Measurements from ENCODE around the gene PASD1.
"Not testable (repeated sequence)": the region's sequence is repeated elsewhere in the genome, so short reads cannot be mapped to it uniquely, and the experiment has no call there.

PASD1 gene

GRCh38 chrX:151624677-151625076 lies 61.2 kb downstream of the PASD1 start:
- DNase-seq, result no peak

GRCh38 chrX:151631822-151632221 lies 68.3 kb downstream of the PASD1 start:
- DNase-seq, result no peak

GRCh38 chrX:151633157-151633556 lies 69.7 kb downstream of the PASD1 start:
- DNase-seq, result no peak

DNA sequence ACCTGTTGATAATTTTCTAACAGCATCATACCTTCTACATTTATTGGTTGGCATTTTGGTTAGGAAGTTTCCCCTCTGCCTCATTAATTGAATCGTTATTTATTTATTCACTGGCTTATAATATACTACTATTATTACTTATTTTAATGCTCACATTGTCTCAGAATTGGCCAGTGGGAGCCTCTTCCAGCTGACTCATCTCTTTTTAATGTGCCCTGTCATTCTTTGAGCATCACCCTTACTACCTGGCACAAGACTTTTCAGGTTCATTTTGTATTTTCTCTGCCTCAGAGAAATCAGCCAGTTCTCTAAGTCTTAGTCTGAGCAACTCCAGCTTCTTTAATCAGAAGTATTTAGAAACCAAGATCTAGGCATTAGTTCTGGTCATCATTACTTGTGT lies 71.5 kb downstream of the PASD1 start:
- no peak for DNase-seq

DNA sequence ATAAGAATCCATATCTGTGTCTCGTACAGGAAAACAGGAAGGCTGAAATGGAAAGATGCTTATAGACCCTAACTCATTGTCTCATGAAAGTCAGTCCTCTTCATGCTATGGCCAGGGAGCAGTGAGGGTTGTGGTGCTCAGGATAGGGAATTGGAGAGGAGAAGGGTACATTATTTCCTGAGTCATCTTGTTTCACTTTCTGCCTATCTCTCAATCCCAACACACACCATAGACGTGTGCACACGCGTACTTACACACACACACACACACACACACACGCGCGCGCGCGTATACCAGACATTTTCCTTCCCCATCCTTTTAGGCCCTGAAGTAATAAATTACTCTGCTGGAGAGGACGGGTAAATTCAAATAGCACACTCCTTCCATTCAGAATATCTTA lies 78.1 kb downstream of the PASD1 start:
- DNase-seq, result no peak

- no peak for DNase-seq
These were observed 111.8 kb downstream of the PASD1 start for GRCh38 chrX:151675121-151675746.

- no peak for DNase-seq
These were observed 112.7 kb downstream of the PASD1 start for GRCh38 chrX:151676196-151676595.

DNA sequence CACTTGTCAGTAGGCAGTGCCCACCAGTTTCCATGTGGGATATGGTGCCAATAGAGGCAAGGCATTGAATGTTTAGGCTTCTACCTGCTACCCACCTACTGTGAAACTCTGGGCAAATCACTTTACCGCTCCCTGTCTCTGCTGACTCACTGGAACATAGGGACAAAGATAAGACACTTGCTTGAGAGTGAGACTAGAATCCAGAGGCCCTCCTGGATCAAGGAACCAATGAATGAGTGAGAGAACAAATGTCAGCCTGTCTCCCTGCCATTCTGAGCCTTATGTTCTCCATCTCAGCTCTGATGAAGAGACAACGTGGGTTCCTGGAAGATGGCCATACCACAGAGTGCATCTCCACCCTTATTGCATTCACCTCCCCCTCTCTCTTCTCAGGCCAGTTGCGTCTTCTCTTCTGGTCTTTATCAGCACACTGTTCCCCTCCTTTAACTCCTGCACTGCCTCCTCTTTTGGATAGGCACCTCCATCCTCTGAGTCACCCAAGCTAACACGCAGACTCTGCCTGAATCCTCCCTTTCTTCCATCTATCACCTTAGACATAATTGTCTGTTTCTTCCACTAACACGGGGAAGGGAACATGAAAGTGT lies 116.4 kb downstream of the PASD1 start:
- DNase-seq, result no peak

DNA sequence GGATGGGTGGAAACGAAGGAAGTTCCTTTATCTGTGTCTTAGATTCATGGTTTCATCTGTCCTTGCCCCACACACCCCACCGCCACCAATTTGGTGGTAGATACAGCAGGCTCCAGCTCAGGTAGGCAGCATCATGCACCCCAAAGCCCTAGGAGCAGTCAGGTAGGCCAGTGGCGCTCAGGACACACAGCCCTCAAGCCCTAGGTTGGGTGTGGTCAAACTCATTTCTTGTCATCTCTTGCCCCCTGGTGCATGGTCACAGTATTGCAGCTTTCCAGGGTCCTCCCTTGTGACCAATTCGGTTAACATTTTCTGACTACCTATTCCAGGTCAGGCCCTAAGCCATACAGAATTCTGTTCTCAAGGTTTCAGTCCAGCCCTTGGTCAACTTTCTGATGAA lies 117.3 kb downstream of the PASD1 start:
- peak; percentile 38 to 51 for DNase-seq

DNA sequence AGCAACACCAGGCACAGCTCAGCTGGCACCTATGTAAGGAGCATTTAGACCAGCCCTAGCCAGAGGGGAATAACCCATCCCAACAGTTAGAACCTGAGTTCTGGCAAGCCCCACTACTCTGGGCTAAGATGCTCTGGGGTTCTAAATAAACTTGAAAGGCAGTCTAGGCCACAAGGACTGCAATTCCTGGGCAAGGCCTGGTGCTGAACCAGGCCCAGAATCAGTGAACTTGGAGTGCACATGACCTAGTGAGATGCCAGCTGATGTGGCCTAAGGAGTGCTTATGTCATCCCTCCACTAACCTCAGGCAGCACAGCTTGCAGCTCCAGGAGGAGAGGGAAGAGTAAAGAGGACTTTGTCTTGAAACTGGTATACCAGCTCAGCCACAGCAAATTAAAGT lies 124.2 kb downstream of the PASD1 start:
- DNase-seq, result no peak

DNA sequence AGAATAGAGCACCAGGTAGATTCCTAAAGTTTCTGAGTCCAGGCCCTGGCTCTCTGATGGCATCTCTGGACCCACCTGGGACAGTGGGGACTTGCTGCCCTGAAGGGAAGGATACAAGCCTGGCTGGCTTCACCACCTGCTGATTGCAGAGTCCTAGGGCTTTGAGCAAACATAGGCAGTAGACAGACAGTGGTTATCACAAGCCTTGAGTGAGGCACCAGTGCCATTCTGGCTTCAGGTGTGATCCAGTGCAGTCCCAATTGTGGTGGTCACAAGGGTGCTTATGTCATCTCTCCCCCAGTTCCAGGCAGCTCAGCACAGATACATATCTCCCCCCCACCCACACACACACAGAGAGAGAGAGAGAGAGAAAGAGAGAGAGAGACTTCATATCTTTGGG lies 125.2 kb downstream of the PASD1 start:
- no peak for DNase-seq

DNA sequence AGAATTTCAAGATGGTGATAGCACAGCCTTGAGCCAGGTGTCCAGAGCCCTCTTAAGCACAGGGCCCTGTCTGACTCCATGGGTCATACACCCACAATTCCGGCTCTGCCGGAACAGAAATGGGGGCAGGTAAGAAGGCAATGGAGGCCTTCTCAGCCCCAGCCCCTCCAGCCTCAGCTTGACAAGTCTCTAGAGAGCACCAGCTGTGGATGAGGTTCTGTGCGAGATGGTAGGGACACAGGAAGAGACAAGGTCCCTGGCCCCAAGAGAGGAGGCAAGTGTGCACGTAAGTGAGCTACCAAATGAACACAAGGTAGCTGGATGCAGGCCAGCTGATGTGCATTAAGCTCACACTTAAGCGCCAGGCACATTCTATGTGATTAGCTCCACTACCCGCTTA lies 129.3 kb downstream of the PASD1 start:
- no peak for DNase-seq

GRCh38 chrX:151694121-151694520 lies 130.6 kb downstream of the PASD1 start:
- no peak for DNase-seq

DNA sequence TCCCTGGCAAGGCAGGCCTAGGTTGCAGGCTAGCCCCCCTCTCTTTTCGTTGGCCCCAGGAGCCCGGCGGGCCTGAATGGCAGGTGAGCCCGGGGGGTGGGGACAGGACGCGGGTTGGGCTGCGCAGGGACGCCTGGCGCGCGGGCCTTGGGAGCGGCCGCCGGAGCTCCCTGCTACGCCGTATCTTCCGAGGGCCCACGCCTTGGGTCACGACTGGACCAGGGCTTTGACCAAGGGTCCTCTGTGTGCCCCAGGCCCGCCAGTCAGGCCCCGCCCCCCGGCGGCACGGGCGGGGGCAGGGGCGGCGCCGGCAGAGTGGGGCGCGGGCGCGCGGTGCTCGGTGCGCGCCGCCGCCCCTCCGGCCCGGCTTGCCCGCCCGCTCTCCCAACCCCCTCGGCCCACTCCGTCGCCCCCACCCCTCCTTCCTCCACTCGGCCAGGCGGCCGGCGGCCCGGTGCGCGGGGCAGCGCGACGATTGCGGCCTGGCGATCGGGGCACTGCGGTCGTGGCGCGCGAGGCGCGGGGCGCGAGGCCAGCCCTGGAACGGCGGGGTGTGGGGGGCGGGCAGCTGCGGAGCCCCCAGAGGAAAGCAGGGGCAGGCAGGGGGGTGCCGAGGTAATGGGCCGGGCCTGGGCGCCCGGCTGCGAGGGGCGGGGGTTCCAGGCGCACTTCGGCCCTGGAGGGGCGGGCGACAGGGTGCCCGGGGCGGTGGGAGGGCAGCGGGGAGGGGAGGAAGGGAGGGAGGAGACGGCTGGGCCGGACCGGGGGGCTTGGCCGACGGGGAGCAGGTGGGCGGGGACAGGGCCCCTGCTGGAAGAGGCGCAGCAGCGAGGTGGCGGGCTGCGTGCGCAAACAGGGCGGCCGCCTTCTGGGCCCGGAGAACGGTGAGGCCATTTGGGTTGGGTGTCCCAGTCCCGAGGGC lies 131.4 kb downstream of the PASD1 start, which contains the start of gene PRRG3:
Gene PRRG3, plus strand, starts transcription at position 798 of the 922 bp plus-strand sequence. CDS start 3,357 bp downstream, outside the sequence.
- DNase-seq, result no peak

GRCh38 chrX:151695583-151696340 lies 132.3 kb downstream of the PASD1 start:
- DNase-seq, result no peak

GRCh38 chrX:151697082-151697481 lies 133.6 kb downstream of the PASD1 start:
- DNase-seq, result not testable (repeated sequence)

DNA sequence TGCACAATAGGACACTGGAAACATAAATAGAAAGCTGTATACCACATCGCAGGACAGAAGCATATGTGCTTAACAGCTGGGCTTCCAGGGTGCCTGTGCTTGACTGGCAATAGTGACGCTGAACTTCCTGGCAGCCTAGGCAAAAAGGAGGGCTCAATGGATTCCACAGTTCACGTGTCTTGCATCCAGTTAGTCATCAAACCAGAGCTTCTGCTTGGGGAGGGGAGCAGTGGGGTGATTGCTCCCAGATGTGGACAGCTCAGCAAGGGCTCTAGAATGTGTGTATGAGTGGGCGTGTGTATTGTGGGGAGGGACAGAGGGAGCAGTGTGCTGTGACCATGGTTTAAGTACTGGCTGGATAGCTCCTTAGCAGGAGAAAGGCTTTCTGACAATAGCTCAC lies 134.0 kb downstream of the PASD1 start:
- no peak for DNase-seq

DNA sequence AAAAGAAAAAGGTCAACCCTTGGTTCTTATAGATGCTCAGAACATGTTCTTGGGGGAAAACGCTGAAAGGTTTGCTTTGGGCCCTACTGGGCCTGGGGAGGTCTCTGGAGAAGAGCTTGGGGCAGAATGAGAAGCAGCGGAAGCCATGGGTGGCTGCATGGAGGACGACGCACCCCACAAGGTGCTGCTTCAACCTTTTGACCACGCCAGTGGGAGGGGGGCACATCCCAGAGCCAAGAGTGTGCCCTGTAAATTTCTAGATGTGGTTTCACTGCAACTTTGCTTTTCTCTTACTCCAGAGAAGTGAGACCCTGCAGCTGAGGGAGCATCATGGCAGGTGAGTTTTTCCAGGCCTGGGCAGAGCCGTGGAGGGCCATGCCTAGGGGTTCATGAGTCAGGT lies 135.0 kb downstream of the PASD1 start:
- no peak for DNase-seq

GRCh38 chrX:151699746-151700145 lies 136.3 kb downstream of the PASD1 start:
- no peak for DNase-seq

- DNase-seq, result no peak
These were observed 137.1 kb downstream of the PASD1 start for GRCh38 chrX:151700581-151700980.

GRCh38 chrX:151701071-151701470 lies 137.6 kb downstream of the PASD1 start:
- DNase-seq, result no peak

DNA sequence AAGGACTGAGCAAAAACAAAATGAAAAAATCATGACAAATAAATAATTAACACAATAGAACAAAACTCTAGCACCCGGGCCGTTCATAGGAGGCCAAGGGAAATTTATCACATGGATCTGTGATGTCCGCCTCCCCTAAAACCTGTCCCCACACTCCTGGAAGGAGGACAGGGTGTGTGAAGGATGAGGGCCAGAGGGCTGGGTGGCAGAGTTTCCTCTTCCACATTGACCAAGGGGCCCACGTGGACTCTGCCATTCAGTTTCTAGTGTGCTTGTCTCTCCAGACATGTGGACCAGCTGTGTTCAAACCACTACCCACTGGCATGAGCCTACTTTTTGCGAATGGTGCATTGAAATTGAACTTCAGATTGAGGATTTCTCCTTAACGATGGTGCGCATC lies 138.1 kb downstream of the PASD1 start:
- DNase-seq, result no peak
